Activated CD4-positive, alpha-beta T cell treated with anti-CD3 and anti-CD28 coated beads for 24 hours (primary cell): ENCODE results near the gene SEC16A.

Experiments
- DNase-seq, 2 donors: peaks; one replicate each; pipeline ENCODE4 v3.0.0-alpha.2; 2020; ENCODE audit warnings: low read depth in 2 of 2

SEC16A gene

DNA sequence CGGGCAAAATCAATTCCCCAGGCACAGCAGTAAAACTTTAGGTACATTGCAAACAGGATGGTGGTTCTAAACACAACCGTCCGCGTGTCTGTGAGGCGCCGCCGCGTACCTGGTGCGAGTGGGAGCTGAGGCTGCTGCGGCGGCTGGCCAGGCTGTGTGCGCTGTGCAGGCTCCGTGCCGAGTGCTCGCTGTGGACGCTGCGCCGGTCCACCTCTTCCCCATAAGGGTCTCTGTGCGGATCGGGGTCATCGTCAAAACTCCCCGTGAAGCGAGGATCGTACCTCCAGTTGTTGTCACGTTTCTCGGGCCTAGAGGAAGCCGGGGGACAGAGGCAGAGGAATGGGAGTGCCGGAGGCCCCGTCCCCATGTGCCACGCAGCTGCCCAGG lies 16.7 kb downstream of the SEC16A start:
- no peak for DNase-seq

- DNase-seq = no peak
These were observed 17.2 kb downstream of the SEC16A start for GRCh38 chr9:136465500-136466154.

- DNase-seq = no peak
These were observed 18.6 kb downstream of the SEC16A start for GRCh38 chr9:136464241-136464640.

GRCh38 chr9:136463578-136463977 lies 19.3 kb downstream of the SEC16A start:
- no peak for DNase-seq

- no peak for DNase-seq
These were observed 20.2 kb downstream of the SEC16A start for GRCh38 chr9:136462664-136463063.

GRCh38 chr9:136460772-136461325 lies 22.0 kb downstream of the SEC16A start:
- no peak for DNase-seq

DNA sequence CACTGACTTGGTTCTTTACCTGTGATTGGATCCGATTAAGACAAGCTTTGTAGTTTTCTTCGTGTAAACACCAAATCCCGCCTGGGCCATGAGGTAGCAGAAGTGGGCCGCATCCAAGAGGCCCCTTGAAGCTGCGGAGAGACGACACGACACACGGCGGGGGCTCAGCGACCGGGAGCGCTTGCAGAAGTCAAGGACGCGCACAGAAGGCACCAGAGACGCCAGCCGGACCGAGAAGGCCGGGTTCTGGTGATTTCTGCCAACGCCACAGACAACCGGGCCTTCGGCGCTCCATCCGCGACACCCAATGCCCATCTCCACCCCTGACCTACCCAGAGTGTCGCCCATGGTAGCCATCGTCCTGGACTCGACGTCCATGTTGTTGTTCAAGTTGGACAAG lies 23.4 kb downstream of the SEC16A start:
- no peak for DNase-seq

- DNase-seq = no peak
These were observed 25.5 kb downstream of the SEC16A start for GRCh38 chr9:136457326-136457725.

DNA sequence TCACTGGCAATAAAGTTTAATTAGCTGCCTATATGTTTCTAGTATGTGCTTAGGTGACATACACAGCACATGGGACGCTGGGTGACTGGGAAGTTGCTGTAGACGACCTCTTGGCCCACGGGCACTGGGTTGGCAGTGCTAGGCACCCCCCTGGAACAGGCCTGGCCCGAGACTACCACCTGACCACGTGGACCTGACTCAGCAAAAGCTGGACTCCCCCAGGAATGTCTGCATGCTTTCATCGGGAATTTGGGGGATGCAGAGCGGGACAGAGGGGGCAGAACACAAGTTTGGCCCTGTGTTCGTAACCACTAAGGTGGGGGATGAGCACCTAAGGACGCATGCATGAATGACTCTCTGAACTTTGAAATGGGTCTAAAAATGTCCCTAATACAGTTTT lies 26.6 kb downstream of the SEC16A start:
- DNase-seq = no peak

DNA sequence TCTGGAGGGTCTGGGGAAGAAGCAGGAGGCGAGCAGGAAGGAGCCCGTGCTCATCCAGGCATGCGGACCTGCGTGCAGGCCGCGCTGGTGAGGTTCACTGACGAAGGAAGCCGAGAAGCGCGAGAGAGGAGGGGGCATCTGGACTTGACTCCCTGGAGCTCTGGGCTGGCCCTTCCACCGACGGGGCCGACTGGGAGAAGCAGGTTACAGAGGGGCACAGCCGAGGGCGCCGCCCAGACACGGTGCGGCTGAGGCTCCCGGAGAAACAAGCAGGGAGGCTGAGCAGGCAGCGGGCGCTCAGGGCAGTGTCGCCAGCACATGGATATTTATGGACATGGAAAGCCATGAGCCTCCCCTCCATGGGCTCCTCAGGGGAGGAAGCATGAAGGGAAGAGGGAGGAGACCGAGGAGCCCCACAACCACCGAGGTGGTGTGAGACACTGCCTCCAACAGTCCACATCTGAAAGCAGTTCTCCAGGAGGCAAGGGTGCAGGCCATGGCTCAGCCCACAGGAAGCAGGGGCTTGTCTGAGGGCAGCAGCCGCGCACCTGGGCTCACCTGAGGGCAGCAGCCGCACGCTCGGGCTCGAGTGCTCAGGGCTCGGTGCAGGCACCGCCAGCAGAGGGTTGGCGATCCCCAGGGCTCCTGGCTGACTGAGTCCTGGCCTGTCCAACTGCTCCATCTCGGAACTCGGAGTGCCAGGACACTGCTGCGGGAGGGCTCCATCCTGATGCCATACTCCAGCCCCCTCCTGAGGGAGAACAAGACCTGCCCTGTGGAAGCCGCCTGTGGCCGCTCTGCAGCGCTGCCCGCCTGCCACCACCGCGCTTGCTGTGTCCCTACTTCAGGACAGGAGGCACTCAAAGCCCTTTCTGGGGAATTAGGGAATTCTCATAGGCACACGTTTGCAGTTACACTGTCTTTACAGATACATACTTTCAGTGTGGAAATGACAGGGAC lies 27.5 kb downstream of the SEC16A start:
- DNase-seq = no peak

DNA sequence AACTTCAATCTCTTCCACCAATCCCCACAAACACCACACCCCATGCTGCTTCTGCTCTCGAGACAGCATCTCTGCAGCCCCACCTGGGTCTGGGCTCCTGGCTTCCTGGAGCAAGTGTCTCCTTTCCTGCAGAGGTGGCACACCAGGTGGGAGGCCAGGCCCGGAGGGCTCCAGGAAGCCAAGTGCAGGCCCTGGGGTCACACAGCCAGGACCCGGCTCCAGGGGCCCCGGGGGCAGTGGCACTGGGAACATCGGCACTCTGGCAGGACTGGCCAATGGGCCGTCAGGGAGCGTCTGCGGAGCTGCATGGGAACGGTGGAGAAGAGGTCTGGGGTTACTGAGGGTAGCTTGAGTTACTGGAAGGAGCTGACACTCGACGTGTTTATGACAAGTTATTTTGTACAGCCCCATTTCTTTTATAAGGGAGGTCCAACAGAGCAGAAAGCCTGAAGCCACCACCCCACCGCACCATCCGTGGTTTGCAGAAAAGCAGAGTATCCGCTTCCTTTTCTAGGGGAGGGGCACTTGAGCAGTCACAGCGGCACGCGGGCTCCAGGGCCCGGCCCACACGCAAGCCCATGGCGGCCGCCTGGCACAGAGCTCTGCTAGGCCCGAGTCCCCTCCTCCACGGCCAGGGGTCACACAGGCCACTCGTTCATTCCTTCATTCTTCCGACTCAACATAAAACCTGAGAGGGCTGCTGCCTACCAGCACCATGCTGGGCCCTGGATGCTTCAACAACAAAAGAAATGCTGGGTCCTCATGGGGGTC lies 28.6 kb downstream of the SEC16A start:
- DNase-seq = no peak

GRCh38 chr9:136453326-136453725 lies 29.5 kb downstream of the SEC16A start:
- no peak for DNase-seq

DNA sequence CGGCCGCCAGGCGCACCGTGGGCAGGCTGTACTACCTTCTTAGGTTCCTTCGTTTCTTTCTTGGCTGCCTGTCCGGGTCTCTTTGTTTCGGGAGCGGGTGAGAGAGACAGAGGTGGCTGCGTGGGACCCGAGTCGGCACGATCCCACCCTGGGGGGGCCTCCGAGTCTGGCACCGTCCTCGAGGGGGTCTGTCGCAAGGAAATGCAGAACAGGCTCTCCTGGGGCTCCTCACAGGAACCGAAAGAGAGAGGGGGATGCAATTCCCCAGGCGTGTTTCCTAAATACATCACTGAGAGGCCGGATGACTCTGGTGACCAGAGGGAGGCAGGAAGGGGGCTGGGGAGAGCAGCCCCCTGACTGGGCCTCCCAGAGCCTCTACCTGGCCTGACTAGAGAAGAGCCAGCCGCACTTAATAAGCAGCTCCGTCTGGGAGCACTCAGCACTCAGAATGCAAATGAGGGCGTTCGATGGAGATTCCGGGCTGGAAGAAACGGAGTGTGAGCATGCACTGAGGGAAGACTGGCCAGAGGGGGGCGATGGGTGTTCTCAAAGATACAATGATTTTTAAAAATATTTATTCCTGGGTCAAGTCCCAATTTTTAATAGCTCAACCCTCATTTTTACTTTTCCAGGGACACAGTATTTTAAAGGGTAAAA lies 31.5 kb downstream of the SEC16A start:
- DNase-seq = no peak

DNA sequence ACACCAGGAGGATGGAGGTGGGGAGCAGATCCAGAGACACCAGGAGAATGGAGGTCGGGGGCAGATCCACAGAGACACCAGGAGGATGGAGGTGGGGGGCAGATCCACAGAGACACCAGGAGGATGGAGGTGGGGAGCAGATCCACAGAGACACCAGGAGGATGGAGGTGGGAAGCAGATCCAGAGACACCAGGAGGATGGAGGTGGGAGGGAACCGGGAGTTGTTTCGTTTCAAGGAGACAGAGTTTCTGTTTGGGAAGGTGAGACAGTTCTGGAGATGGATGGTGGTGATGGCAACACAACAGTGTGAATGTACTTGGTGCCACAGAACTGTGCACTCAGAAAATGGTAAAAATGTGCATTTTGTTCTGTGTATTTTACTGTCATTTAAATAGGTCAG lies 34.2 kb downstream of the SEC16A start:
- no peak for DNase-seq

DNA sequence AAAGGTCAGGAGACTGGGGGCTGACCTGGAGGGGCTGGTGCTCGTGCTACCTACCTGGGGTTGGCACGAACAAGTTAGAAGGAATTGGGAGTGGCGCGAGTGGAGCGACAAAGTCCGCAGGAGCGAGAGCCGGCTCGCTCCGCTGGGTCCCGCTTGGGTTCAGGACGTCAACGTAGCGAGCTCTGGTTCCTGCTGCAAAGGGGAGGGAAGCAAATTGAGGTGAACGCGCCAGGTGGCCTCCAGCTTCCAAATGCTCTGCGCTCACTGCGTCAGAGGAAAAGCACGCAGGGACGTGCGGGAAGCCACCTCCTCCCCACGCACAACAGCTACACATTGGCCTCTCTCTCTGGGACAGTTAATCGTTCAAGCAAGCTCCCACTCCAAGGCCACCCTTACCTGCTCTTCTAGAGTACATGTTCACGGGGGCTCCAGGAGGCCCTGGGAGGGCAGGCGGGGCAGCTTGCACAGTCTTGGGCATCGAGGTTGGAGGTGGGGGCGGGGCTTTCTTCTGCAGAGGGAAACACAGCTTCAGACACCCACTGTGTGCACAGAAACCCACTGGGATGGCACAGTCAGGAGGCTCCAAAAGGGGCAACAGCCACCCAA lies 35.6 kb downstream of the SEC16A start:
- DNase-seq = no peak

GRCh38 chr9:136445799-136446198 lies 37.0 kb downstream of the SEC16A start:
- DNase-seq = no peak

DNA sequence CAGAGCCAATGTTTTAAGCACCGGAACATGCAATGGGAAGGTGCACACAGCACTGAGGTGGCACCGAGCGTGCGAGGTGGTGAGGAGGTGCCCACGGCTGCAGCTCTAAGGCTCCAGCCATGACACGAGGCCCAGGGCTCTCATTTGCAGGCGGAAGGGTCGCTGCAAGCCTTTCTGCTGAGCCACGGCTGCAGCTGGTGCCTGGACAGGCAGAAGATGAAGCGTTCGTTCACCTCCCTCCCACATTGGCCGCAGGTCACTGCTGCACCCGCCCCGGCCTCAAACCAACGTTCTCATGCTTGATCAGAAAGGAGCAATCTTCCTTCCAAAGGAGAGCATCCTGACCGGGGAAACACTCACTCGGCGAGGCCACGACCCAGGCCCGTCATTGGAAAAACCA lies 38.7 kb downstream of the SEC16A start:
- DNase-seq = no peak

GRCh38 chr9:136443687-136444086 lies 39.2 kb downstream of the SEC16A start:
- no peak for DNase-seq

GRCh38 chr9:136443087-136443486 lies 39.8 kb downstream of the SEC16A start:
- no peak for DNase-seq

DNA sequence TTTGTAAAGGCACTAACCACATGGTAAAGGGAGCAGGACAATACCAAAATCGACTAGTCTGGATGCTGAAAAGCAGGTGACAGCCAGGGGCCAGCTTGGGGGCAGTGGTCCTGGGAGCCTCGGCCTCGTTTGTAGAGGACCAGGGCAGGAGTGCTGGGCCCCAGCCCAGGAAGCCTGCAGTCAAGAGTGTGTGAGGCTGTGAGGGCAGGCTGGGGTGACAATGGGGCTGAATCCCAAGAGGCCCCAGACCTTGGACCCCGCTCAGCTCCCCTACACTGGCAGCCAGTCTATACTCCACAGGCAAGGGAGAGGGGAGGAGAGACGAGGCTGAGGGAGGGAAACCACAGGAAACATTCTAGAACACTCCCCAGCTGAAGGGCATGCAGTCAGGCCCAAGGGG lies 40.6 kb downstream of the SEC16A start:
- DNase-seq = no peak

DNA sequence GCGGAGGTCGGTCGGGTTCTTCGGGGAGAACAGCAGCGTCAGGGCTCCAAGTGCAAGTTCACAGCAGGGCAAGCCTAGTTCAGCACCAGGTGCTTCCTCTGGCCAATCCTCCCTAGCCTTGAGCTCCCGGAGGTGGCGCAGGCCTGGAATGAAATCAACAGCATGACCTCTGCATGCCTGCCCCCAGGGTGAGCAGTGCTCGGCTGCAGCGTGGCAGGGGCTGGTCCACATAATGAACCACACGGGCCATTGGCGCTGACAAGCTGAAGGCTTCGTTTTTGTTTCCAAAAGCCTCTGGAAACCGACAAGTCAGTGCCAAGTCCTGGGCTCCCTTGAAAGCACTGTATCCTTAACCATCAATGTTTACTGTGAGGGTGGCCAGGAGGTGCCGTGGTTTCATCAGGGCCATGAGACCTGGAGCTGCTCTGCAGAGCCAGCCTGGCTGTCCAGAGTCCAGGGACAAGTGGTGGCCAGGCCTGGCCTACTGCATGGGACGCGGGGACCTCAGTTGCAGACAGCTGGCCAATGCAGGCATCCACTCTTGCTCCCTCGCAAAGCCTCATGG lies 41.1 kb downstream of the SEC16A start:
- no peak for DNase-seq
